Breast epithelium (tissue), 4 donors: ENCODE measurements around the gene SLC13A1. TPM values are rescaled to one million over a fixed set of nuclear protein-coding genes. Genes with fewer than 3 reads are reported as not detected.

Experiments used
- DNase-seq, 2 donors: peaks; one replicate each; pipeline ENCODE4 v3.0.0-alpha.2; 2019; ENCODE audit warnings: low spot score in 2 of 2
- H3K27ac ChIP-seq, 2 donors: fragments of 200-600 bp; sonication (generic) in 1 of 2; one replicate each; pipeline ENCODE4 v1.5.1; 2016 to 2019; ENCODE audit warnings: mild to moderate bottlenecking in 1 of 2
- H3K27me3 ChIP-seq, 2 donors: fragments of 200-600 bp; sonication (generic) in 1 of 2; one replicate each; pipeline versions ENCODE4 v1.5.1 to v1.6.0; 2017 to 2019; ENCODE audit warnings: control low read depth in 1 of 2, mild to moderate bottlenecking in 1 of 2
- H3K36me3 ChIP-seq: fragments of 200-600 bp; one replicate; pipeline ENCODE4 v1.5.1; 2019
- H3K4me1 ChIP-seq, 2 donors: fragments of 200-600 bp; sonication (generic); one replicate each; pipeline ENCODE4 v1.5.1; 2016 to 2019; ENCODE audit warnings: control low read depth in 1 of 2
- H3K4me3 ChIP-seq, 3 donors: fragments of 200-600 bp; sonication (generic); 1 replicate in 2 of 3; 2 replicates in 1 of 3; pipeline ENCODE4 v1.5.1; 2016 to 2019; ENCODE audit warnings: mild to moderate bottlenecking in 3 of 3, moderate library complexity in 2 of 3
- H3K9me3 ChIP-seq, 2 donors: fragments of 200-600 bp; sonication (generic) in 1 of 2; one replicate each; pipeline ENCODE4 v1.5.1; 2016 to 2019; ENCODE audit warnings: control low read depth in 1 of 2
- CTCF ChIP-seq, 3 donors: fragments of 450-650 bp; IDR thresholded peaks; one replicate each; pipeline ENCODE4 v1.5.1; 2016 to 2017; ENCODE audit warnings: antibody characterized with exemption in 3 of 3, mild to moderate bottlenecking in 3 of 3, moderate library complexity in 3 of 3
- POLR2A ChIP-seq: fragments of 450-650 bp; IDR thresholded peaks from one replicate; pipeline ENCODE4 v1.6.1; 2016; ENCODE audit warnings: antibody characterized with exemption, mild to moderate bottlenecking, moderate library complexity
- POLR2AphosphoS5 ChIP-seq, 3 donors: sonication (generic); formaldehyde crosslinking; IDR thresholded peaks; one replicate each; pipeline ENCODE4 v1.6.1; 2017; ENCODE audit warnings: antibody characterized with exemption in 3 of 3
- intact Hi-C: fragments of 100-400 bp; cut with DNase I; formaldehyde crosslinking; loops from one replicate; pipeline ENCODE4 v1.15.1; 2023; ENCODE audit warnings: low total_unique reads
- total RNA-seq, 3 donors: library from RNA; depleted of rRNA; stranded (reverse); fragments of >200 nt; gene quantifications; one replicate each; pipeline ENCODE4 v1.1.0, GENCODE V29; 2016

The SLC13A1 gene
- total RNA-seq, 3 donors from 2014 or later: not detected

DNA sequence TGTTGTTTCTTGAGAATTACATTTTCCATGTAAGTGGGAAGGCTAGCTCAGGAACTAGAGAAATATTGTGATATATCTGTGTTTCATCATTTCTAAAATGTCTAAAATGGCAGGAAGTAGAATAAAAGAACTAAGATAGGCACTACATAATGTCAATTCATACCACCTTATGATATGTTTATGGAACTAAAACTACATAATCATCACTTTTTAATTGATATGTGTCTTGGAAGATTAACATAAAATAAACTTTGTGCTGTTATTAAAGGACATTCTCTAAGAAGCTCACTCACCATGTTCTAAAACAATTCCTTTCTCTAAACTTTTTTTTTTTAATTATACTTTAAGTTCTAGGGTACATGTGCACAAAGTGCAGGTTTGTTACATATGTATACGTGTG is 120.7 kb downstream of the SLC13A1 start:
- DNase-seq: no peak
- Histone ChIP-seq H3K4me1 (no peaks in the 10 kb centered on the region), H3K27me3 (no peaks in the 10 kb centered on the region), H3K27ac (no peak overlapping the region), H3K36me3 (no peaks in the 10 kb centered on the region), H3K9me3 (no peaks in the 10 kb centered on the region), H3K4me3 (no peak overlapping the region)
- TF ChIP-seq POLR2AphosphoS5 (IDR thresholded peaks at IDR 0.05): no peak
- TF ChIP-seq CTCF (IDR thresholded peaks at IDR 0.05): no peak
- no peak for TF ChIP-seq POLR2A
- intact Hi-C loops: no loop called here

DNA sequence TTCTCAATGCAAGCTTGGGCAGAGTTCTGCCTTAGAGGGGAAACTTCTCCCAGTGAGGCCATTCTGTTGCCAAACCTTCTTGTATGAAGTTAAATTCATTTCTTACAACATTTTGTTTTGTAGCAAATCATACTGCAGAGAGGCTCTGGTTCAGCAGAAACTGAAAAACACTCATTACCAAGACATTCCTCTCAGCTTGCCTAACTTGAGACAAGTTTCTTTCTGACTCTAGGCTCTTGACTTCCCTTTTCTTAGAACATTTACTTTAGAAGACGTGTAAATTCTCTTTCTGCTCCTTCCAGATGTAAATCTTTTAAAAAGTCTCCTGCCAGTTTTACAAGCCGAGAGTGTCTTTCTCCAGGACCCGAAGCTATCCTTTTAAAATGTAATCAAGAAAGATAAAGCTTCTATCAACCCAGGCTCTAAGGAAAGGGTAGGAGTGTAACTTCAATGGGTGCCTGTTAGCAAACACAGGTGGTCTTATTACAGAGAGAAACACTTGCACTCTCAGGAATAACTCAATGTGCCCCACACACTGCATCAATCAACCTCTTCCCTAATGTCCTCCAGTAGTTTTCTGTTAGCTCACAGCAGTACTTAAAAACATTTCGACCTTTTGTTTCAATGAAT is 123.8 kb downstream of the SLC13A1 start:
- H3K9me3 ChIP-seq: peaks cover 0 to 1% of the 10 kb centered on the region in 2 donors
- H3K36me3 ChIP-seq: no peaks in the 10 kb centered on the region
- H3K27me3 ChIP-seq: no peaks in the 10 kb centered on the region
- no peaks in the 10 kb centered on the region for H3K4me1 ChIP-seq
- intact Hi-C loops: no loop called here
- H3K27ac ChIP-seq: no peak overlapping the region
- H3K4me3 ChIP-seq: no peak overlapping the region
- DNase-seq: no peak
- TF ChIP-seq CTCF (IDR thresholded peaks at IDR 0.05) (no peak), POLR2AphosphoS5 (IDR thresholded peaks at IDR 0.05) (no peak), POLR2A (no peak)

- TF ChIP-seq CTCF (IDR thresholded peaks at IDR 0.05): no peak
- TF ChIP-seq POLR2AphosphoS5 (IDR thresholded peaks at IDR 0.05): no peak
- TF ChIP-seq POLR2A: no peak
- no peaks in the 10 kb centered on the region for H3K4me1 ChIP-seq
- no peak for DNase-seq
- no peak overlapping the region for H3K27ac ChIP-seq
- no peaks in the 10 kb centered on the region for H3K27me3 ChIP-seq
- H3K4me3 ChIP-seq: no peak overlapping the region
- H3K36me3 ChIP-seq: no peaks in the 10 kb centered on the region
- peaks cover 0 to 3% of the 10 kb centered on the region in 2 donors for H3K9me3 ChIP-seq
- intact Hi-C loops: no loop called here
Observed at GRCh38 chr7:123070702-123071286, 129.0 kb downstream of the SLC13A1 start.

GRCh38 chr7:123067814-123068213 is 132.0 kb downstream of the SLC13A1 start:
- Histone ChIP-seq H3K4me3 (no peak overlapping the region), H3K9me3 (peaks cover 0 to 3% of the 10 kb centered on the region in 2 donors), H3K36me3 (no peaks in the 10 kb centered on the region), H3K4me1 (no peaks in the 10 kb centered on the region), H3K27ac (no peak overlapping the region), H3K27me3 (no peaks in the 10 kb centered on the region)
- no peak for TF ChIP-seq CTCF (IDR thresholded peaks at IDR 0.05)
- TF ChIP-seq POLR2AphosphoS5 (IDR thresholded peaks at IDR 0.05): no peak
- TF ChIP-seq POLR2A: no peak
- DNase-seq: no peak
- intact Hi-C loops: no loop called here

Other genes with a start within 250 kb of the SLC13A1 start
- not detected for gene TAS2R16, start 204.3 kb downstream of the SLC13A1 start, total RNA-seq